HEK293 (cell line): Measurements from ENCODE around the gene CPT1C.

Experiments used
- FEZF1 ChIP-seq: fragments of 450-650 bp; formaldehyde crosslinking; IDR thresholded peaks from 2 replicates; pipeline ENCODE4 v1.5.1; 2016; ENCODE audit warnings: missing biosample characterization, missing genetic modification characterization
- GFI1B ChIP-seq: fragments of 450-650 bp; formaldehyde crosslinking; IDR thresholded peaks from 2 replicates; pipeline ENCODE4 v1.5.1; 2016; ENCODE audit warnings: missing biosample characterization, missing genetic modification characterization
- GLIS2 ChIP-seq: fragments of 450-650 bp; formaldehyde crosslinking; IDR thresholded peaks from 2 replicates; pipeline ENCODE4 v1.5.1; 2016; ENCODE audit warnings: missing biosample characterization, missing genetic modification characterization
- HOXA7 ChIP-seq: sonication (generic); formaldehyde crosslinking; IDR thresholded peaks from 2 replicates; pipeline ENCODE4 v1.8.1; 2022; ENCODE audit warnings: missing genetic modification reagents, borderline replicate concordance
- MZF1 ChIP-seq: fragments of 450-650 bp; formaldehyde crosslinking; IDR thresholded peaks from 2 replicates; pipeline ENCODE4 v1.5.1; 2017; ENCODE audit warnings: missing biosample characterization, missing genetic modification characterization, borderline replicate concordance
- OVOL3 ChIP-seq: fragments of 450-650 bp; formaldehyde crosslinking; IDR thresholded peaks from 2 replicates; pipeline ENCODE4 v1.5.1; 2016; ENCODE audit warnings: missing biosample characterization, missing genetic modification characterization
- PBX3 ChIP-seq: sonication (generic); formaldehyde crosslinking; IDR thresholded peaks from 2 replicates; pipeline ENCODE4 v1.8.1; 2022; ENCODE audit warnings: mild to moderate bottlenecking, moderate library complexity, missing genetic modification reagents
- YY2 ChIP-seq: fragments of 450-650 bp; formaldehyde crosslinking; IDR thresholded peaks from 2 replicates; pipeline ENCODE4 v1.5.1; 2016; ENCODE audit warnings: missing biosample characterization, missing genetic modification characterization
- ZBTB26 ChIP-seq: fragments of 450-650 bp; formaldehyde crosslinking; optimal IDR thresholded peaks from 2 replicates; pipeline ENCODE3; 2016; ENCODE audit warnings: missing biosample characterization, mild to moderate bottlenecking, missing genetic modification characterization
- ZBTB49 ChIP-seq: fragments of 450-650 bp; formaldehyde crosslinking; IDR thresholded peaks from 2 replicates; pipeline ENCODE4 v1.5.1; 2016; ENCODE audit warnings: missing biosample characterization, missing genetic modification characterization, low read depth
- ZFP41 ChIP-seq: fragments of 450-650 bp; formaldehyde crosslinking; IDR thresholded peaks from 2 replicates; pipeline ENCODE4 v1.5.1; 2016; ENCODE audit warnings: missing biosample characterization, missing genetic modification characterization, borderline replicate concordance
- ZFP69B ChIP-seq: fragments of 450-650 bp; formaldehyde crosslinking; IDR thresholded peaks from 2 replicates; pipeline ENCODE4 v1.5.1; 2016; ENCODE audit warnings: missing biosample characterization, missing genetic modification characterization
- ZNF16 ChIP-seq: fragments of 450-650 bp; formaldehyde crosslinking; IDR thresholded peaks from 2 replicates; pipeline ENCODE4 v1.5.1; 2016; ENCODE audit warnings: low read depth, missing biosample characterization, missing genetic modification characterization
- ZNF174 ChIP-seq: fragments of 450-650 bp; formaldehyde crosslinking; IDR thresholded peaks from 2 replicates; pipeline ENCODE4 v1.5.0; 2017; ENCODE audit warnings: missing biosample characterization, mild to moderate bottlenecking, missing genetic modification characterization
- ZNF223 ChIP-seq: fragments of 450-650 bp; formaldehyde crosslinking; IDR thresholded peaks from 2 replicates; pipeline ENCODE4 v1.5.1; 2016; ENCODE audit warnings: missing biosample characterization, missing genetic modification characterization
- ZNF266 ChIP-seq: fragments of 450-650 bp; formaldehyde crosslinking; IDR thresholded peaks from 2 replicates; pipeline ENCODE4 v1.5.1; 2016; ENCODE audit warnings: missing biosample characterization, missing genetic modification characterization, low read depth
- ZNF335 ChIP-seq: fragments of 450-650 bp; formaldehyde crosslinking; conservative IDR thresholded peaks from 2 replicates; pipeline ENCODE4 v1.5.1; 2016; ENCODE audit warnings: missing biosample characterization, missing genetic modification characterization
- ZNF366 ChIP-seq: fragments of 450-650 bp; formaldehyde crosslinking; conservative IDR thresholded peaks from 2 replicates; pipeline ENCODE4 v1.5.1; 2016; ENCODE audit warnings: missing biosample characterization, missing genetic modification characterization
- ZNF394 ChIP-seq: fragments of 450-650 bp; formaldehyde crosslinking; IDR thresholded peaks from 2 replicates; pipeline ENCODE4 v1.5.1; 2016; ENCODE audit warnings: missing biosample characterization, missing genetic modification characterization, mild to moderate bottlenecking, moderate library complexity, borderline replicate concordance
- ZNF423 ChIP-seq: fragments of 450-650 bp; formaldehyde crosslinking; IDR thresholded peaks from 2 replicates; pipeline ENCODE4 v1.5.1; 2016; ENCODE audit warnings: missing biosample characterization, missing genetic modification characterization
- ZNF521 ChIP-seq: fragments of 450-650 bp; formaldehyde crosslinking; IDR thresholded peaks from 2 replicates; pipeline ENCODE4 v1.5.1; 2017; ENCODE audit warnings: missing biosample characterization, mild to moderate bottlenecking, missing genetic modification characterization
- ZNF600 ChIP-seq: fragments of 450-650 bp; formaldehyde crosslinking; IDR thresholded peaks from 2 replicates; pipeline ENCODE4 v1.5.1; 2016; ENCODE audit warnings: missing biosample characterization, missing genetic modification characterization
- ZNF621 ChIP-seq: fragments of 450-650 bp; formaldehyde crosslinking; IDR thresholded peaks from 2 replicates; pipeline ENCODE4 v1.5.1; 2017; ENCODE audit warnings: missing biosample characterization, missing genetic modification characterization
- ZNF692 ChIP-seq: fragments of 450-650 bp; formaldehyde crosslinking; IDR thresholded peaks from 2 replicates; pipeline ENCODE4 v1.5.1; 2016; ENCODE audit warnings: missing biosample characterization, missing genetic modification characterization
- ZNF747 ChIP-seq: fragments of 450-650 bp; formaldehyde crosslinking; IDR thresholded peaks from 2 replicates; pipeline ENCODE4 v1.5.1; 2016; ENCODE audit warnings: missing biosample characterization, missing genetic modification characterization
- ZNF785 ChIP-seq: fragments of 450-650 bp; formaldehyde crosslinking; IDR thresholded peaks from 2 replicates; pipeline ENCODE4 v1.5.1; 2016; ENCODE audit warnings: missing biosample characterization, missing genetic modification characterization
- ZSCAN30 ChIP-seq: fragments of 450-650 bp; IDR thresholded peaks from 2 replicates; pipeline ENCODE4 v1.5.1; 2018; ENCODE audit warnings: missing biosample characterization, mild to moderate bottlenecking, missing genetic modification characterization, moderate library complexity
- TF ChIP-seq, protein P1 (sequence below): fragments of 450-650 bp; formaldehyde crosslinking; IDR thresholded peaks from 2 replicates; pipeline ENCODE4 v1.5.1; 2016; ENCODE audit warnings: missing biosample characterization, missing genetic modification characterization, borderline replicate concordance
- TF ChIP-seq, protein P2 (sequence below): fragments of 450-650 bp; formaldehyde crosslinking; IDR thresholded peaks from 2 replicates; pipeline ENCODE4 v1.5.1; 2016; ENCODE audit warnings: missing biosample characterization, missing genetic modification characterization

The CPT1C gene

DNA sequence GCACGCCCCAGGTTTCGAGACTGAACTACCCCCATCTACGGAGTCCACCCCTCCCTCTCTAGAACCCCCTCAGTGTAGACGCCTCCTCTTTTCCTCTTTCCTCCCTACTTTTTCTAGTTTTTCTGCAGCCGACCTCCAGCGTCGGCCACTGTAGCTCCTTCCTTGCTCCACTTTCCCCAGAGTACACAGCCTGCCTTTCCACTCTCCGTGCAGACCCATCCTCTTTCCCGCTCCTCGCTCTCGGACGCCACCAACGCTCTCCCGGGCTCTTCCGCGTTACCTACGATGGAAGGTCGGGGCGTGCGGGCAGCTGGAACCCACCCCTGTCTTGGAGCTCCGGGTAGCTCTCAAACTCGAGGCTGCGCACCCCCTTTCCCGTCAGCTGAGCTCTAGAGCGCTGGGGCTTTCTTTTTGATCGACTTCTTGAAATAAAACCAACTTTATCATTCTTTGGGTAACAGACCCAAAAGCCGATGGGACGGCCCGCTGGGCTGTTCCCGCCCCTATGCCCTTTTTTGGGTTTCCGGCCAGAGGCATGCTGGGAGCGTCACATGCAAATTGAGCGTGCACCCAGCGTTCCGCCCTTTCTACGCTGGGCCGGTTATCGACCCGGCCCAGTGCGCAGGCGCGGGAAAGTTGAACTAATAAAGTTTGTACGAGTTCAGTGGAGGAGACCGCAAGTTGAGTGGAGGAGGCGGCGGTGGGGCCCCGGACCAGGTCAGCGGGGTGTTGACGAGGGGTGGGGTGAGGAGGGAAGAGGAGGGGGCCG is 25.4 kb upstream of the CPT1C start, which contains the start of the genes BCL2L12 and IRF3 (continued):
- no peak for TF ChIP-seq HOXA7 (CRISPR knock-in tag)
- TF ChIP-seq ZNF366 (tag by site-specific recombination), result peak; percentile 61; the same call in 1 of the 2 replicates
- TF ChIP-seq YY2 (tag by site-specific recombination), result no peak
- no peak for TF ChIP-seq ZNF223
- TF ChIP-seq ZNF747, result no peak
- TF ChIP-seq ZNF423 (tag by site-specific recombination), result no peak
- TF ChIP-seq ZNF394, result no peak; the same call in 1 of the 2 replicates
- no peak for TF ChIP-seq ZBTB49 (tag by site-specific recombination)
- peak; percentile 72 for TF ChIP-seq ZFP69B (tag by site-specific recombination)
- TF ChIP-seq, protein P1, sequence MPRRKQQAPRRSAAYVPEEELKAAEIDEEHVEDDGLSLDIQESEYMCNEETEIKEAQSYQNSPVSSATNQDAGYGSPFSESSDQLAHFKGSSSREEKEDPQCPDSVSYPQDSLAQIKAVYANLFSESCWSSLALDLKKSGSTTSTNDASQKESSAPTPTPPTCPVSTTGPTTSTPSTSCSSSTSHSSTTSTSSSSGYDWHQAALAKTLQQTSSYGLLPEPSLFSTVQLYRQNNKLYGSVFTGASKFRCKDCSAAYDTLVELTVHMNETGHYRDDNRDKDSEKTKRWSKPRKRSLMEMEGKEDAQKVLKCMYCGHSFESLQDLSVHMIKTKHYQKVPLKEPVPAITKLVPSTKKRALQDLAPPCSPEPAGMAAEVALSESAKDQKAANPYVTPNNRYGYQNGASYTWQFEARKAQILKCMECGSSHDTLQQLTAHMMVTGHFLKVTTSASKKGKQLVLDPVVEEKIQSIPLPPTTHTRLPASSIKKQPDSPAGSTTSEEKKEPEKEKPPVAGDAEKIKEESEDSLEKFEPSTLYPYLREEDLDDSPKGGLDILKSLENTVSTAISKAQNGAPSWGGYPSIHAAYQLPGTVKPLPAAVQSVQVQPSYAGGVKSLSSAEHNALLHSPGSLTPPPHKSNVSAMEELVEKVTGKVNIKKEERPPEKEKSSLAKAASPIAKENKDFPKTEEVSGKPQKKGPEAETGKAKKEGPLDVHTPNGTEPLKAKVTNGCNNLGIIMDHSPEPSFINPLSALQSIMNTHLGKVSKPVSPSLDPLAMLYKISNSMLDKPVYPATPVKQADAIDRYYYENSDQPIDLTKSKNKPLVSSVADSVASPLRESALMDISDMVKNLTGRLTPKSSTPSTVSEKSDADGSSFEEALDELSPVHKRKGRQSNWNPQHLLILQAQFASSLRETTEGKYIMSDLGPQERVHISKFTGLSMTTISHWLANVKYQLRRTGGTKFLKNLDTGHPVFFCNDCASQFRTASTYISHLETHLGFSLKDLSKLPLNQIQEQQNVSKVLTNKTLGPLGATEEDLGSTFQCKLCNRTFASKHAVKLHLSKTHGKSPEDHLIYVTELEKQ (tag by site-specific recombination), result no peak; the same call in 1 of the 2 replicates
- TF ChIP-seq ZNF174 (tag by site-specific recombination), result no peak
- no peak for TF ChIP-seq FEZF1 (tag by site-specific recombination)
- peak; percentile 57; the same call in 1 of the 2 replicates for TF ChIP-seq ZNF335 (tag by site-specific recombination)
- peak; percentile 72 for TF ChIP-seq ZNF600 (tag by site-specific recombination)
- TF ChIP-seq GLIS2 (tag by site-specific recombination), result peak; percentile 80
- no peak for TF ChIP-seq ZNF521 (tag by site-specific recombination)
- TF ChIP-seq ZSCAN30 (tag by site-specific recombination), result no peak
- no peak for TF ChIP-seq OVOL3
- no peak for TF ChIP-seq ZNF16
- TF ChIP-seq, protein P2, sequence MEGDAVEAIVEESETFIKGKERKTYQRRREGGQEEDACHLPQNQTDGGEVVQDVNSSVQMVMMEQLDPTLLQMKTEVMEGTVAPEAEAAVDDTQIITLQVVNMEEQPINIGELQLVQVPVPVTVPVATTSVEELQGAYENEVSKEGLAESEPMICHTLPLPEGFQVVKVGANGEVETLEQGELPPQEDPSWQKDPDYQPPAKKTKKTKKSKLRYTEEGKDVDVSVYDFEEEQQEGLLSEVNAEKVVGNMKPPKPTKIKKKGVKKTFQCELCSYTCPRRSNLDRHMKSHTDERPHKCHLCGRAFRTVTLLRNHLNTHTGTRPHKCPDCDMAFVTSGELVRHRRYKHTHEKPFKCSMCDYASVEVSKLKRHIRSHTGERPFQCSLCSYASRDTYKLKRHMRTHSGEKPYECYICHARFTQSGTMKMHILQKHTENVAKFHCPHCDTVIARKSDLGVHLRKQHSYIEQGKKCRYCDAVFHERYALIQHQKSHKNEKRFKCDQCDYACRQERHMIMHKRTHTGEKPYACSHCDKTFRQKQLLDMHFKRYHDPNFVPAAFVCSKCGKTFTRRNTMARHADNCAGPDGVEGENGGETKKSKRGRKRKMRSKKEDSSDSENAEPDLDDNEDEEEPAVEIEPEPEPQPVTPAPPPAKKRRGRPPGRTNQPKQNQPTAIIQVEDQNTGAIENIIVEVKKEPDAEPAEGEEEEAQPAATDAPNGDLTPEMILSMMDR (tag by site-specific recombination), result peak; percentile 50; the same call in 1 of the 2 replicates
- no peak; the same call in 1 of the 2 replicates for TF ChIP-seq ZNF785 (tag by site-specific recombination)
- no peak for TF ChIP-seq PBX3 (CRISPR knock-in tag)
- TF ChIP-seq ZNF266 (tag by site-specific recombination), result no peak
- no peak for TF ChIP-seq GFI1B (tag by site-specific recombination)
- no peak for TF ChIP-seq MZF1 (tag by site-specific recombination)
- no peak for TF ChIP-seq ZFP41 (tag by site-specific recombination)
- no peak for TF ChIP-seq ZNF621 (tag by site-specific recombination)
- TF ChIP-seq ZNF692 (tag by site-specific recombination), result peak; percentile 93
- TF ChIP-seq ZBTB26 (tag by site-specific recombination), result peak; percentile 56
